K562 treated with DMSO at 1 percent for 12 hours (cell line): ENCODE data around the gene GJB5. TPM values are rescaled to one million over a fixed set of nuclear protein-coding genes. Genes with fewer than 3 reads are reported as not detected.

Source experiments
- total RNA-seq: library from RNA; unstranded; fragments of 300-600 nt; gene quantifications from 2 replicates; pipeline ENCODE4 v1.2.3, GENCODE V29; 2022; ENCODE audit not compliant: insufficient read depth

GJB5 gene
- total RNA-seq: not detected in 2 replicates

GRCh38 chr1:34754964-34755637 is at the start of gene GJB5:
Gene GJB5 (plus strand): TSS chr1:34755047. CDS start chr1:34757331, 2,284 bp downstream.

GRCh38 chr1:34759503-34760357 is 4.9 kb downstream of the GJB5 start, which contains the start of gene GJB4:
Gene GJB4 (plus strand): TSS chr1:34759740. CDS start chr1:34761255, 1,515 bp downstream.

GRCh38 chr1:34781071-34781843 is 26.4 kb downstream of the GJB5 start, which contains the start of gene GJB3:
Gene GJB3 (plus strand): TSS chr1:34781214. CDS start chr1:34784763, 3,549 bp downstream.

GRCh38 chr1:34792868-34793727 is 38.3 kb downstream of the GJB5 start, which contains the start of gene GJA4:
Gene GJA4 (plus strand): TSS chr1:34792999. CDS start chr1:34794214, 1,215 bp downstream.

Other genes with a start within 250 kb of the GJB5 start
- not detected in 2 replicates for gene GJB4, start 4.7 kb downstream of the GJB5 start, total RNA-seq
- gene GJB3, start 26.2 kb downstream of the GJB5 start, total RNA-seq: not detected in 2 replicates
- gene GJA4, start 38.0 kb downstream of the GJB5 start, total RNA-seq: not detected in 2 replicates
- 44.9 and 51.7 TPM in 2 replicates for gene SMIM12, start 104.7 kb downstream of the GJB5 start, total RNA-seq
- gene DLGAP3, start 174.6 kb downstream of the GJB5 start, total RNA-seq: not detected in 2 replicates
- gene TMEM35B, start 230.3 kb downstream of the GJB5 start, total RNA-seq: 20.5 and 29.1 TPM in 2 replicates